ENCODE results near the gene SLC48A1.

GRCh38 chr12:47790676-47791350 is 17.8 kb downstream of the SLC48A1 start:
- TF ChIP-seq CTCF (IDR thresholded peaks at IDR 0.05; ENCODE audit: low read depth, low read length, missing input control): no peak
- no peak for TF ChIP-seq MAX (IDR thresholded peaks at IDR 0.05)
- TF ChIP-seq GABPA (IDR thresholded peaks at IDR 0.05 in 1 of 2, conservative IDR thresholded peaks at IDR 0.05 in 1 of 2): no peak
- no peak for TF ChIP-seq RAD21 (IDR thresholded peaks at IDR 0.05)
- no peak for TF ChIP-seq YY1 (IDR thresholded peaks at IDR 0.05)
- TF ChIP-seq TAF1 (conservative IDR thresholded peaks at IDR 0.05): no peak
- TF ChIP-seq RXRA (IDR thresholded peaks at IDR 0.05): no peak
- no peak for TF ChIP-seq SP1 (IDR thresholded peaks at IDR 0.05)
- no peak for TF ChIP-seq ZBTB33 (IDR thresholded peaks at IDR 0.05)
- no peak for TF ChIP-seq REST (IDR thresholded peaks at IDR 0.05)
- no peak for TF ChIP-seq JUND (IDR thresholded peaks at IDR 0.05)
- no peak for TF ChIP-seq ATF3 (IDR thresholded peaks at IDR 0.05)
- no peak for TF ChIP-seq HNF4G (IDR thresholded peaks at IDR 0.05)

All from liver (tissue), 3 donors.